IMR-90 (cell line): ENCODE data around the gene HKDC1. TPM values are rescaled to one million over a fixed set of nuclear protein-coding genes. Genes with fewer than 3 reads are reported as not detected.

Source experiments
- ATAC-seq: fragments of 200-7000 bp; cut with Tn5 transposase; 2 replicates; pipeline ENCODE4 v1.9.1; 2020; ENCODE audit warnings: low read depth, mild to moderate bottlenecking, moderate library complexity
- BruUV-seq: library from RNA; stranded (reverse); fragments of 400-500 nt; replicated peaks from 2 replicates; lab custom pipeline; 2021; lab: Mats Ljungman, UMichigan
- CTCF ChIA-PET: fragments of 300-600 bp; formaldehyde crosslinking; extraction: SDS; loops from one replicate; lab custom pipeline; 2021; ENCODE audit warnings: antibody characterized with exemption; lab: Yijun Ruan, JAX
- POLR2A ChIA-PET: fragments of 300-600 bp; sonication (Branson Sonifier 250); formaldehyde crosslinking; loops from one replicate; lab custom pipeline; 2022; ENCODE audit warnings: antibody characterized with exemption; ENCODE audit not compliant: unreplicated experiment; lab: Charles Lee
- DNase-seq: peaks from one replicate; pipeline ENCODE4 v3.0.0; 2013
- H2AFZ ChIP-seq: replicated peaks from 2 replicates; pipeline ENCODE3; 2013; ENCODE audit warnings: low read length, mild to moderate bottlenecking; ENCODE audit not compliant: poor library complexity
- H2AK5ac ChIP-seq: 2 replicates; pipeline ENCODE4 v1.6.1; 2013; ENCODE audit warnings: low read depth, low read length, inconsistent platforms
- H2AK9ac ChIP-seq: replicated peaks from 2 replicates; pipeline ENCODE3; 2013; ENCODE audit warnings: mild to moderate bottlenecking, low read depth, low read length, moderate library complexity; ENCODE audit not compliant: poor library complexity
- H2BK120ac ChIP-seq: 2 replicates; pipeline ENCODE4 v1.6.1; 2013; ENCODE audit warnings: low read depth, low read length, inconsistent platforms
- H2BK15ac ChIP-seq: 3 replicates; pipeline ENCODE4 v1.6.1; 2013; ENCODE audit warnings: low read depth, low read length, inconsistent platforms
- H2BK20ac ChIP-seq: 2 replicates; pipeline ENCODE4 v1.6.1; 2013; ENCODE audit warnings: low read depth, mild to moderate bottlenecking, inconsistent platforms, low read length, moderate library complexity
- H2BK5ac ChIP-seq: 2 replicates; pipeline ENCODE4 v1.6.1; 2013; ENCODE audit warnings: mild to moderate bottlenecking, low read depth, low read length, inconsistent platforms; ENCODE audit not compliant: poor library complexity, severe bottlenecking
- H3K14ac ChIP-seq: replicated peaks from 2 replicates; pipeline ENCODE4 v1.6.1; 2013; ENCODE audit warnings: low read depth, low read length, inconsistent platforms
- H3K18ac ChIP-seq: 2 replicates; pipeline ENCODE4 v1.6.1; 2013; ENCODE audit warnings: low read depth, low read length, control low read depth
- H3K23ac ChIP-seq: 2 replicates; pipeline ENCODE4 v1.6.1; 2013; ENCODE audit warnings: low read depth, low read length, inconsistent platforms
- H3K27ac ChIP-seq: 2 replicates; pipeline ENCODE4 v1.5.1; 2013; ENCODE audit warnings: mild to moderate bottlenecking, control low read depth, low read length; ENCODE audit not compliant: insufficient read depth
- H3K27me3 ChIP-seq: 2 replicates; pipeline ENCODE4 v1.6.1; 2013; ENCODE audit warnings: low read length; ENCODE audit not compliant: control insufficient read depth, insufficient read depth
- H3K36me3 ChIP-seq: 2 replicates; pipeline ENCODE4 v1.6.1; 2013; ENCODE audit warnings: low read length, mixed read lengths; ENCODE audit not compliant: control insufficient read depth, insufficient read depth
- H3K4ac ChIP-seq: 2 replicates; pipeline ENCODE4 v1.6.1; 2013; ENCODE audit warnings: low read depth, low read length, inconsistent platforms
- H3K4me1 ChIP-seq: 2 replicates; pipeline ENCODE4 v1.6.1; 2013; ENCODE audit warnings: low read length, mixed read lengths; ENCODE audit not compliant: control insufficient read depth, insufficient read depth
- H3K4me2 ChIP-seq: 2 replicates; pipeline ENCODE4 v1.6.1; 2013; ENCODE audit warnings: low read depth, mild to moderate bottlenecking, control low read depth, low read length, moderate library complexity
- H3K4me3 ChIP-seq: 2 replicates; pipeline ENCODE4 v1.5.1; 2013; ENCODE audit warnings: low read depth, mild to moderate bottlenecking, control low read depth, low read length, moderate library complexity; ENCODE audit not compliant: insufficient read depth
- H3K56ac ChIP-seq: 2 replicates; pipeline ENCODE4 v1.6.1; 2013; ENCODE audit warnings: low read length, inconsistent platforms; ENCODE audit not compliant: insufficient read depth; ENCODE audit errors: extremely low read depth
- H3K79me1 ChIP-seq, 2 experiments: 2 replicates each; pipeline ENCODE4 v1.6.1; 2013; ENCODE audit warnings: low read length in 2 of 2, inconsistent platforms in 1 of 2, low read depth in 1 of 2
- H3K9ac ChIP-seq: 2 replicates; pipeline ENCODE4 v1.6.1; 2013; ENCODE audit warnings: low read depth, low read length, control low read depth
- H3K9me1 ChIP-seq: 2 replicates; pipeline ENCODE4 v1.6.1; 2013; ENCODE audit warnings: low read length, inconsistent platforms; ENCODE audit not compliant: insufficient read depth
- H3K9me3 ChIP-seq: 2 replicates; pipeline ENCODE4 v1.6.1; 2013; ENCODE audit warnings: low read length; ENCODE audit not compliant: control insufficient read depth, insufficient read depth
- H4K20me1 ChIP-seq: 2 replicates; pipeline ENCODE4 v1.6.1; 2013; ENCODE audit warnings: low read length, inconsistent platforms; ENCODE audit not compliant: insufficient read depth
- H4K5ac ChIP-seq: 2 replicates; pipeline ENCODE4 v1.6.1; 2013; ENCODE audit warnings: mild to moderate bottlenecking, low read depth, low read length, control low read depth
- H4K8ac ChIP-seq, 2 experiments: 2 replicates each; pipeline ENCODE4 v1.6.1; 2013; ENCODE audit warnings: low read depth in 2 of 2, low read length in 2 of 2, control low read depth in 1 of 2, inconsistent platforms in 1 of 2
- H4K91ac ChIP-seq: 2 replicates; pipeline ENCODE4 v1.6.1; 2013; ENCODE audit warnings: low read depth, low read length, inconsistent platforms; ENCODE audit not compliant: insufficient read depth
- BHLHE40 ChIP-seq: fragments of 150-350 bp; IDR thresholded peaks from 2 replicates; pipeline ENCODE4 v1.6.1; 2016; ENCODE audit warnings: mild to moderate bottlenecking, low read depth, low read length
- CEBPB ChIP-seq: IDR thresholded peaks from 2 replicates; pipeline ENCODE4 v1.6.1; 2012; ENCODE audit warnings: low read depth, low read length, improper control_type of control experiment
- ELK1 ChIP-seq: fragments of 150-350 bp; IDR thresholded peaks from 2 replicates; pipeline ENCODE4 v1.6.1; 2016; ENCODE audit warnings: low read depth, mild to moderate bottlenecking, low read length, moderate library complexity, borderline replicate concordance
- FOS ChIP-seq: fragments of 150-350 bp; IDR thresholded peaks from 2 replicates; pipeline ENCODE4 v1.6.1; 2016; ENCODE audit warnings: low read depth, low read length
- MAFK ChIP-seq: IDR thresholded peaks from 2 replicates; pipeline ENCODE4 v1.6.1; 2012; ENCODE audit warnings: low read depth, low read length, improper control_type of control experiment
- MAZ ChIP-seq: IDR thresholded peaks from 2 replicates; pipeline ENCODE4 v1.6.1; 2012; ENCODE audit warnings: low read depth, mild to moderate bottlenecking, low read length, improper control_type of control experiment, moderate library complexity, borderline replicate concordance
- MXI1 ChIP-seq: IDR thresholded peaks from 2 replicates; pipeline ENCODE4 v1.6.1; 2012; ENCODE audit warnings: low read depth, mild to moderate bottlenecking, low read length, moderate library complexity, borderline replicate concordance
- NFE2L2 ChIP-seq: fragments of 150-350 bp; IDR thresholded peaks from 2 replicates; pipeline ENCODE4 v1.6.1; 2016; ENCODE audit warnings: low read depth, mild to moderate bottlenecking, low read length
- POLR2A ChIP-seq: IDR thresholded peaks from 2 replicates; pipeline ENCODE4 v1.6.1; 2012; ENCODE audit warnings: mild to moderate bottlenecking, low read depth, low read length
- RCOR1 ChIP-seq: IDR thresholded peaks from 2 replicates; pipeline ENCODE4 v1.6.1; 2012; ENCODE audit warnings: mild to moderate bottlenecking, low read length, improper control_type of control experiment; ENCODE audit not compliant: insufficient replicate concordance
- RFX5 ChIP-seq: IDR thresholded peaks from 2 replicates; pipeline ENCODE4 v1.8.0; 2012; ENCODE audit warnings: low read depth, mild to moderate bottlenecking, low read length, moderate library complexity
- USF2 ChIP-seq: fragments of 150-350 bp; IDR thresholded peaks from 2 replicates; pipeline ENCODE4 v1.6.1; 2017; ENCODE audit warnings: mild to moderate bottlenecking, antibody characterized with exemption, low read length, low read depth
- WGBS, 2 experiments: methylation state at CpG; one replicate each; pipeline versions ENCODE4 v1.1.5 to v1.1.7; 2013; ENCODE audit warnings: missing lambda C conversion rate in 2 of 2; ENCODE audit not compliant: insufficient read length in 1 of 2; ENCODE audit errors: extremely low coverage in 2 of 2; 5-methylcytosine and 5-hydroxymethylcytosine counted together
- dilution Hi-C: fragments of 300-500 bp; cut with HindIII; formaldehyde crosslinking; loops from one replicate; pipeline ENCODE4 v1.14.3; 2018; ENCODE audit warnings: low sequenced_read_pairs; ENCODE audit not compliant: unreplicated experiment
- in situ Hi-C: fragments of 300-500 bp; cut with MboI; formaldehyde crosslinking; loops from 3 replicates; pipeline ENCODE4 v1.14.3; 2019; ENCODE audit warnings: low sequenced_read_pairs, inconsistent platforms, mixed read lengths
- intact Hi-C: fragments of 100-400 bp; cut with micrococcal nuclease; formaldehyde crosslinking; loops from 2 replicates; pipeline ENCODE4 v1.10.0; 2022
- polyA plus RNA-seq, 3 experiments: library from polyadenylated mRNA; depleted of rRNA; stranded (reverse); fragments of >200 nt; gene quantifications; 2 replicates each; pipeline ENCODE4 v1.2.3, GENCODE V29; 2012; ENCODE audit warnings: low replicate concordance in 1 of 3
- total RNA-seq: library from RNA; depleted of rRNA; stranded (reverse); fragments of >200 nt; gene quantifications from 2 replicates; pipeline ENCODE4 v1.2.3, GENCODE V29; 2012

HKDC1 gene
- total and polyA plus RNA-seq, 2 of the 4 experiments (the other 2 are of a cell fraction), result under 0.01 to 0.03 TPM

- Histone ChIP-seq H3K27ac (no peak overlapping the region), H4K5ac (no peak overlapping the region), H3K9me1 (no peaks in the 10 kb centered on the region), H3K4me2 (no peak overlapping the region), H3K4me3 (no peak overlapping the region), H3K14ac (no peak overlapping the region), H2BK15ac (no peak overlapping the region), H3K18ac (no peak overlapping the region), H3K23ac (no peak overlapping the region), H2BK20ac (no peak overlapping the region), H3K9ac (no peak overlapping the region), H3K79me1 (no peaks in the 10 kb centered on the region), H3K27me3 (peaks cover 26% of the 10 kb centered on the region), H3K36me3 (no peaks in the 10 kb centered on the region), H2BK120ac (no peak overlapping the region), H3K4me1 (no peaks in the 10 kb centered on the region), H4K20me1 (no peaks in the 10 kb centered on the region), H2AFZ (no peak overlapping the region), H4K8ac (no peak overlapping the region), H4K91ac (no peak overlapping the region), H3K56ac (no peak overlapping the region), H2BK5ac (no peak overlapping the region), H3K9me3 (no peaks in the 10 kb centered on the region), H3K4ac (no peak overlapping the region), H2AK5ac (no peak overlapping the region), H2AK9ac (no peak overlapping the region)
- DNase-seq, result no peak
- intact Hi-C loops (no loop called here), dilution Hi-C loops (no loop called here), in situ Hi-C loops (no loop called here)
- CTCF ChIA-PET, result no interaction called here
- no peak for ATAC-seq
- no TSS peak for BruUV-seq
- WGBS, 2 experiments, result 90% methylated on average over 6 of the region's 13 CpGs; no CpG with 5 or more reads in 1 of the 2 experiments
- POLR2A ChIA-PET, result no interaction called here
- no peak for TF ChIP-seq BHLHE40
- no peak for TF ChIP-seq MAZ
- TF ChIP-seq CEBPB, result no peak
- no peak for TF ChIP-seq NFE2L2
- TF ChIP-seq RCOR1, result no peak
- TF ChIP-seq USF2, result no peak
- TF ChIP-seq MAFK, result no peak
- TF ChIP-seq RFX5, result no peak
- no peak for TF ChIP-seq ELK1
- TF ChIP-seq MXI1, result no peak
- TF ChIP-seq POLR2A, result no peak
- TF ChIP-seq FOS, result no peak
These were observed 27.2 kb downstream of the HKDC1 start for GRCh38 chr10:69247313-69247710.
